ENCODE data around the gene CCT7. TPM values are rescaled to one million over a fixed set of nuclear protein-coding genes. Genes with fewer than 3 reads are reported as not detected.

CCT7 gene
- total RNA-seq, 1 donor from 2014 or later = 124 TPM

DNA sequence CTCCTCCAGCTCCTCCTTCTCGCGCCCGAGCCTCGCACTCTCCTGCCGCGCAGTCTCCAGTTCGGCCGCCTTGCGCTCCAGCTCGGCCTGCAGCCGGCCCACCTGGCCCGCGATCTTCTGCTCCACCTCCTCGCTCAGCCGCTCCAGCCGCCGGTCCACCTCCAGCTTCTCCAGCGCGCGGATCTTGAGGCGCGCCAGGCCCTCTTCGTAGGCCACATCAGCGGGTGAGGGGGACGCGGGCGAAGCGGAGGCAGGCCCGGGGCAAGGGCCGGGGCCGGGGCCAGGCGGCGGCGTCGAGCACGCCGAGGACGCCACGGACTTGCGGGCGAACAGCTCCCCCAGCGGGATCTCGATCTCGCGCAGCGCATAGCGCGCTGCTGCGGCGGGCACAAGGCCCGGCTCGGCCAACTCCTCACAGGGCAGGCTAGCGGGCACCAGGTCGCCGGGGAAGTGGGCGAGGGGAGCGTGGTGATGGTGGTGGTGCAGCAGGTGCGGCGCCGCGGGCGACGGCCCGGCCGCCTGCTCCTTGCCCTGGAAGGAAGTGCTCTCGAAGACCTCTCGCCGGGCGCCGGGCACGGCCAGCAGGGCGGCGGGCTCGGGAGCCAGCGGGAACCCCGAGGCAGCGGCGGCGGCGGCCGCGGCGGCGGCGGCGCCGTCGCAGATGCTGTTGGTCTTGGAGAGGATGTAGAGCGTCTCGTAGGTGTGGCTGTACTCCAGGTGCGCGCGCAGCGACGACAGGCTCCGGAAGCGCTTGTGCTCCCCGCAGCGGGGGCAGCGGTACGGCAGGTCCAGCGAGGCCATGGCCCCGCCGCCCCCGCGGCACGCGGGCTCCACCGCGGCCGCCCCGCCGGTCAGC, 35.0 kb downstream of the CCT7 start:
- DNase-seq = no peak

DNA sequence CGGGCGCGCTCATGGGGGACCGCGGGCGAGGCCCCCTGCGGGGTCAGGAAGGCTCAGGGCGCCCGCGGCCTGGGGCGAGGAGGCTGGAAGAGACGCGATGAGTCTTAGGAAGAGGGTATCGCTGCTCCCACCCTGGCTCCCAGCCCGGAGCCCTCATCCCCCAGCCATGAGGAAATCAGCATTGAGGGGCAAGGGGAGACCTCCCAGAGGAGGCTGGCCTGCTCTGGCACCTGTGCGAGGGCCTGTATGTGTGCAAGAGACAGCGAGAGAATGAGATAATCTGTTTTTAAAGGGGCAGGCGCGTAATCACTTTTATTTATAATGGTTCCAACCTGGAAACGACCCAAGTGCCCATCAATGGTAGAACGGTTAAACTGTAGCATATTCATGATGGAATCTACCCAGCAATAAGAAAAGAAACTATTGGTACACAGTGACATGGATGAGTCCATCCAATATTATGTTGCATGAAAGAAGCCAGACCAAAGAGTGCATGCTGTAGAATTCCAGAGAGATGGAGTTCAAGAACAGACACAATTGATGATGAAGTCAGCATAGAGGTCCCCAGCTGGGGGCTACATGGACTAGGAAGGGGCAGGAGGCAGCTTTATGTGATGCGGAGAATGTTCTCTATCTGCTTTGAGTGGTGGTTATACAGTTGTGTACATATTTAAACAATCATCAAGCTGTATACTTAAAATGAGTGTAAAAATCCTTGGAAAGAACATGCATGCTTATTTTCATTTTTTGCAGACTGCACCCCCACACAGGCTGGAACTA, 35.8 kb downstream of the CCT7 start:
- no peak for DNase-seq

DNA sequence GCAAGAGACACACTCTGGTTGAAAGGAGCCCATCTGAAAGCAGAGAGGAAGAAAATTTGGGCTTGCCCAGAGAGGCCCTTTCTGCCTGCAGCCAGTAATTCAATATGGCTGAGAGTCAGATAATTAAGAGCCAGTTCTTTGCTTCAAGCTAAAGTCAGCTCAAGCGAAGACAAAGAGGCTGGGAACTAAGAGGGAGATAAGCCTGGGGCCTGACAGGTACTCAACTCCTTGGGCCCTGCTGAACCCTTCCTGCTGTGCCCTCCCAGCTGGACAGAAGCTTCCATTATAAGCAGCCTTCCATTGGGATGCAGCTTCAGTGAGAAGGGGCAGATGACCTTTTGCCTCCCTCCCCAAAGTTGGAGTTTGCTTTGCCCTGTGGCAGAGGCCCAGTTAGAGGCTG, 38.2 kb downstream of the CCT7 start:
- no peak for DNase-seq

DNA sequence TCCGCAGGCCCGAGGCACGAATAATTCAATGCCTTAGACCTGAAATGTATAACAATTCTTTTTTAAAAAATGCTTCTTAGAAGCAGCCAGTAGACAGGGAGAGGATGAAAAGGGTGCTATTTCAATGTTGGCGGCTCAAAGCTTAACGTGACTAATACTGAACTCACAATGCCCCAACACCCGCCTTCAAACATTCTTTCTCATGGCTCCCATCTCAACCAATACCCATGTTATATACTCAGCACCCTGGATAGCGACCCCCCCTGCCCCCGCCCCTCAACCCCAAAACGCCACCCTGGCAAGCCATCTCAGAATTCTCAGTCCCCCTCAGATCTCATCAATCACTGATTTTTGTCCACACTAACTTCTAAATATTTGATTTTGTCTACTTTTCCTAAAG, 45.7 kb downstream of the CCT7 start:
- no peak for DNase-seq

DNA sequence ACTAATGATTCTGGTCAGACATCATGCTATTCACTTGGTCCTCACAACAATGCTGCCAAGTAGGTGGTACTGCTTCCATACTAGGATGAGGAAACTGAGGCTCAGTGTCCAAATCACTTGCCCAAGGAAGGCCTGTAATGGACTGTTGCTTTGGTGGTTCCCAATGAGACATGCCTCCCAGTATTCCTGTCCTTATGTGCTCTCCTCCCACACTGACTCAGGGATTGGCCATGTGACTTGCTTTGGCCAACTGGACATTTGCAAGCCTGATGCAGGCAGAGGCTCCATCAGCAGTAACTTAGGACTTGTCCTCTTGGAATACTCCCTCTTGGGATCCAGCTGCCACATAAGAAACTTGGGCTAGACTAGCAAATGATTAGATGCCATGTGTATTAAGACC, 47.1 kb downstream of the CCT7 start:
- DNase-seq = no peak

DNA sequence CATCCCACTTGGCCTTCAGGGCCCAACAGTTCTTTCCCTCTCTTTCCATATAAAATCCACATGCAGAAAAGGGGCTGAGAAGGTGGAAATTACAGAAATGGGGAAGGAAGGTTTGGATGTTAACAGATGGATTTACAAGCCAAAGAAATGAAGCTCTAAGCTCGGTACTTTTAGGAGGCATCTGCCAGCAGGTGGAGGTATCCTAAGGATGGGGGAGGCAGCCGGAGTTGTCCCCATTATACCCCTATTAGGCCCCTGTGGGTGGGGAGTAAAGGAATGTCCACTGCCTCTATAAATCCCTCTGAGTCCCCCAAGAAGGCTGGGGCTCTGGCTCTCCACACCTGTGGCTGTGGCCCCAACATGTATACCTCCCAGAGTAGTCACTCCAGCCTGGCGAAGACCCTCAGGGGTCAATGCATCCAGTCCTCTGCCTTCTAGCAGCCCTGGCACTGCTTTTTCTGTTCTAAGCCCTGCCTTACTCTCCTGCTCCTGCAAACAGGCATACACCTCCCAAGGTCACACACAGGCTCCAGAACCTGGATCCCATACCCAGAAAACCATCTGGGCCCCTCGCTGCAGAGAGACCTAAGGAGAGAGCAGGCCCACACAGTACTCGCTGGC, 48.9 kb downstream of the CCT7 start:
- DNase-seq = no peak

DNA sequence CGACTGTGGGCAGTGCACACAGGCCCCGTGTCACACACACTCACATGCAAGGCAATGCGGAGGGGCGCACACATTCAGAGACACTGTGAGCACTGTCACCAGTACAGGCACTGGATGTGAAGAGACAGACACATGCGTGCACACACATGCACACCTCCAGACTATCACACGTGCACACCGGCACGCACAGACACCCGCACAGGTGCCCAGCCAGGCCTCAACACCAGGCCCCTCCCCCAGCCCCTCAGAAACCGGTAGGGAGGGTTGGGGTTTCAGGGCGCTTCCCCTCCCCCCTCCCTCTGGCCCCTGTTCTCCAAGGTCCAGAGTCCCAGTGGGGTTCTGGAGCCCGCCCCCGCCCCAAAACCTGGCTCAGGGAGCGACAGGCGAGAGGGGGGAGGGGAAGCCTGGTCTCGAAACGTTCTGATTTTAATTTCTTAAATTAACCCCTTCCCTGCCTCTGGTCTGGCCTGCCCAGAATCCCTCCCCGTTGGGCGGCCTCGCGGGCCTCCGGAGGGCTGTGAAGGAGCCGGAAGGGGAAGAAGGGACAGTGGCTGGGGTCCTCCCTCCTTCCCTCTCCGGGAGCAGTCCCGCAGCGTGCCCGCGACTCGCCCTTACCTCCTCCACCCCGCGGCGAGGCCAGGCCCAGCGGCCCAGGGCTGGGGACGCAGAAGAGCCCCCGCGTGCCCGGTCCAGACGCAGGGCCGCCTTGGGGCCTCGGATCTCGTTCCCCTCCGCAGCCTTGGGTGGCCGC, 49.6 kb downstream of the CCT7 start:
- no peak for DNase-seq

DNA sequence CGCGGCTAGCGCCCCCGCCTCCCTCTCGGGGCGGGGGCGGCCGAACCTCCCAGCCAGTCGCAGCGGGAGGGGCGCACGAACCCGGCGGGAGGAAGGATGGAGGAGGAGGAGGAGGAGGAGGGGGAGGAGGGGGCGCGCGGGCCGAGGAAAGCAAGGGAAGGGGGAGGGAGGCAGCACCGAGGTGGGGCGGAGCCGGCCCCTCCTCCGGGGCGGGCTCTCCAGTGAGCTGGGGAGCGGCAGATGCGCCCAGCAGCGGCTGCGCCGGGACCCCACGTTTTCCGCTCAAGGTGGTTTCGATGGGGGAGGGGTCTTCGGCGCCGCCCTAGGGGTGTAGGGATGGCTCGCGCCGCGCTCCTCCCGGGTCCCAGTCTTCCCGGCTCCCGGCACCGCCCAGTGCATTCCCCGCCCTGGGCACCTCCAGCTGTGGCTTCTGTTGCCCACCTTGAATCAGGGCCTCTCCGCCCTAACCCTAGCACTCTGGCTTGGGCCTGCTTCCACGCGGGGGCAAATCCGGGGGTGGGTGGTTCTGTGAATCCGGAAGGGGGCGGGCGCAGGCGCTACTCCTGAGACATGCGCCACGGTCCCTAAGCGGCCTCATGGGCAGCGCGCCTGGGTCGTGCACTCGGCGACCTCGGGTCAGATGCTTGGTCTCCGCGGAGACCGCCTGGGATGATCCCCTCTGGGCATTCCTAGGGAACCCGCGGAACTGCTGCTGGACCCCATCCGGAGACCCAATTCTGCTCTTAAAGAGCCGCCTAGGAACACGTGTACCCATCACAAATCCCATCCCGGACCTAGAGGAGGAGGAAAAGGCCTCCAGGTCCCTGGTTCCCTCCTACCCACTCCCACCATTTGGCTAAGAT, 50.4 kb downstream of the CCT7 start, which contains the start of gene FBXO41:
FBXO41 (minus strand) TSS at position 183 of the 863 bp plus-strand sequence. CDS start 14,848 bp downstream, outside the sequence.
- no peak for DNase-seq

DNA sequence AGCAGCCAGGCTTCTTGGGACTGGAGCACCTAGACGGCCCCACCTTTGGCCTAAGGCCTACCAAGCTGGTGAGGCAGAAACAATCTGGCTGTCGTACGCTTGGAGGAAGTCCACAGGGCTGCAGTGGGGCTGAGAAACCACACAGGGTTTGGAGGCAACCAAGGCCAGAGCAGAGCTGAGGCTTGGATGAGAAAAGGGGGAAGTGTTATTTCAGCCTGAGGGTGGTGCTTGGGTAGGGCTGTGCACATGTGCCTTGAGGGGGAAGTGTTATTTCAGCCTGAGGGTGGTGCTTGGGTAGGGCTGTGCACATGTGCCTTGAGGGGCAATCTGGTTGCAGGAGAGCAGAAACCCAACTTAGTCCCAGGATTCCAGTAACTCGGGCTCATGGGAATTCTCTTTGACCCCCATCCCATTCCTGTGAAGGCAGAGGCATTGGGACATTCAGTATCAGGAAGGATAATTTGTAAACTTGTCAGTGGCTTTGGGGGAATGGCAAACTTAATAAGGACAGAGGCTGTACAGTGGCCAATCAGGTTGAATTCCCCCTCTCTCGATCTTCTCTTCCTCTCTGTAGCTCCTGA, 51.1 kb downstream of the CCT7 start:
- no peak for DNase-seq

DNA sequence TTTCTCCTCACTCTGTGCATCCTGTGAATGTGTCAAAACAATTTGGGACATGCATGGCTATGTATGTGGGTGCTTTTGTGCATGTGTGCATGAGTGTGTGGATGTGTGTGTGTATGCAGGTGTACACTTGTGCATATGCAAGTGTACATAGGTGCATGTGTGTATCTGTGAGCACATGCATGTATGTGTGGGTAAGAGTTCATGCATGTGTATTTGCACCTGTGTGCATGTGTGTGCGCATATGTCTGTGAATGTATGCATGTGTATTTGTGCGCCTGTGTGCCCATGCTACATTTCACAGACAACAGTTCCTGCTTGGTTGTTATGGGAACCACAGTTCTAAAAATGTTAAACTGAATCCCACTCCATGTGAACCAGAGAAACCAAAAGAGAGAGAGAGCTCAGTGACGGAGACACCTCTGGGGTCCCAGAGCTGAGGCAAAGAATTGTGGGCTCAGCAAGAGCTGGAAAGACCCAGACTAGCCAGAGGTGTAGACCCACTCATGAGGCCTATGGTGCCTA, 52.1 kb downstream of the CCT7 start:
- no peak for DNase-seq

DNA sequence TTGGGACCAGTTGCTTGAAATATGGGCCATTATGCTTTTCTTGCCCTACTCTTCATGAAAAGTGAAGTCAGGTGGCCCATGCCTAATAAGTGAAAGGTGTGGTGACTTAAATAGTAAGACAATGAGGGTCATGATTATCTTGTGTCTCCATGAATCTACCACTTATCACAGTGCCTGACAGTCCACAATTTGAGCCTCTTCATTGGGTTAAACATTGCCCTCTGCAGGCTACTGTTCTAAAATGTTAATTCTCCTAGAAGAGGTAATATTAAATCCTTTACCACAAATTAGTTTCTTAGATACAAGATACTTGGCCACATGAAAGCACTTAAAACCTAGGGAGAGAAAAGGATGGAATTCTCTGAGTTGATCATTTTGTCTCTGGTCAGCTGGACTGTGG, 55.2 kb downstream of the CCT7 start:
- DNase-seq = no peak

DNA sequence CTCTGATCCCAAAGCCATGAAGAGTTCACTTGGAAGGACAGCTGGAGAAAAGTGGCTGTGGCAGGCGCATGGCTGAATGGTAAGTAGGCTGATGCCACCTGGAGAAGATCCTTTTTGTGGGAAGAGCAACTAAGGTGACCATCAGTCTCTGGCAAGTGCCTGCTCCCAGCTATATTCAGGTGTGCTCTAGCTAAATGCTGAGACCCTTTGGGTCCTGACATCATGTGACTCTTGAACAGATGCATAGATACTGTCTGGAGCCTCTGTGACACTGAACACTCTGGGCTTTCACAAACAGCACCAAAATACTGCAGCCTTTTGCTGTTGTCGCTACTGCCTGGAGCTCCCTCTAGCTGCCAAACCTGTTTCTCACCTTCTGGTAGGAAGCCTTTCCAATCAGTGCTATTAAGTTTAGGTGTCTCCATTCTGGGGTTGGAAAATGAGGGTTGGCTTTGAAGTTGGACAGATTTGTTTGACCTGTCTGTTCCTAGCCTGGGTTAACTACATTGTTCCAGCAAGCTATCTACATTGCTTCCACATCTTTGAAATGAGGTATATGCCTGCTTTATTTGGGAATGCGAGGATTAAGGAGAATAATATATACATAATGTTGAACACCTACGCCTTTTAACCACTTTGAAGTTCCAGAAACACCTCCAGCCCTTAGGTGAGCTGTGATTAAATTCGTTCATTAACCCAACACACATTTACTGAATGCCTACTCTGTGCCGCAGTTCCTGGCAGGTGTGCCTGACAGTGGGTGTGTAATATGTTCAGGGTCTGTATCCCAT, 56.1 kb downstream of the CCT7 start:
- DNase-seq = no peak

DNA sequence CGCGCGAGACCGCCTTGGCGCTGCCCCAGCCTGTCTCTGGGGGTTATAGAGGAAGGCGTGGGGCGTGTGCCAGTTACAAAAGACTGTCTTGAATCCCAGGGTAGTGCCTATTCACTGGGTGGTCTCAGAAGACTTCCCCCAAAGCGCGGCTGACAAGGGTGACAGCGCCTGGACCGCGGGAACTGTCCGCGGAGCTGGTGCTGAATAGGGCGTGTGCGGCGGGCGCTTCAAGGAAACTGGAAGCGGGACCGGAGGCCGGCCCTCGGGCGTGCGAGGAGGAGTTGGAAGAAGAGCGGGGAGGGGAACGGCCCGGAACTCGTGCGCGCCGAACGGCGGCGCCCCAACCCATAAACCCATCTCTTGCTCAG, 57.0 kb downstream of the CCT7 start:
- peak; percentile 3 for DNase-seq

DNA sequence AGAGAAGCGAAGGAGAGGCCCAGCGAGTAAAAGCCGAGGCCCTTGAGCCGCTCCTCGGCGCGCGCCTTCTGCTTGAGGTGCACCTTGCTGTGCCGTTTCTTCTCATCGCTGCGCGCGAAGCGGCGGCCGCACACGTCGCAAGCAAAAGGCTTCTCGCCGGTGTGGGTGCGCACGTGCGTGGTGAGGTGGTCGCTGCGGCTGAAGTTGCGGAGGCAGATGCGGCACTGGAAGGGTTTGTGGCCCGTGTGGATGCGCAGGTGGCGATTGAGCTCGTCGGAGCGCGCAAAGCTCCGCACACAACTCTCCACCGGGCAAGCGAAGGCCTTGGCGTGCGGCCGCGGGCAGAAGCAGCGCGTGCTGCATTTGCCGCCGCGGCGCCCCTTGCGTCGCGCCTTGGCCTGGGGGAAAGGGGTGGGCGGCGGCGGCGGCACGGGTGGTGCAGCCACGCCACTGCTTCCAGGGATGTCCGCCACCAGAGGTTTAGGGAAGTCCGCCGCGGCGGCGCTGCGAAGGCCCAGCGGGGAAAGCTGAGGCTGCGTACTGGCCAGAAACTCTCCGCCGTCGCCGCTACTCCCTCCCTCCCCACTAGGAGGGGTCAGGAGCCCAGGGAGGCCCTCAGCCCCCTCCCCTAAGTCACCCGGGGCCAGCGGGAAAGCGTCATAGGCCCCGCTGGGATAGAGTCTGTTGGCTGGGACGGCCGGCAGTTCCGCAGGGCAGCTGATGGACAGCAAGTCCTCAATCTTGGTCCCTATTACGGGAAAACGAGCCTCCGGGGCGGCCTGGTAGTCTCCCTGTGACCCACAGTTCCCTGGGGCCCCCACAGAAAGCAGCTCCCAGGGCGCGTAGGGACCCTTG, 57.6 kb downstream of the CCT7 start:
- no peak for DNase-seq

DNA sequence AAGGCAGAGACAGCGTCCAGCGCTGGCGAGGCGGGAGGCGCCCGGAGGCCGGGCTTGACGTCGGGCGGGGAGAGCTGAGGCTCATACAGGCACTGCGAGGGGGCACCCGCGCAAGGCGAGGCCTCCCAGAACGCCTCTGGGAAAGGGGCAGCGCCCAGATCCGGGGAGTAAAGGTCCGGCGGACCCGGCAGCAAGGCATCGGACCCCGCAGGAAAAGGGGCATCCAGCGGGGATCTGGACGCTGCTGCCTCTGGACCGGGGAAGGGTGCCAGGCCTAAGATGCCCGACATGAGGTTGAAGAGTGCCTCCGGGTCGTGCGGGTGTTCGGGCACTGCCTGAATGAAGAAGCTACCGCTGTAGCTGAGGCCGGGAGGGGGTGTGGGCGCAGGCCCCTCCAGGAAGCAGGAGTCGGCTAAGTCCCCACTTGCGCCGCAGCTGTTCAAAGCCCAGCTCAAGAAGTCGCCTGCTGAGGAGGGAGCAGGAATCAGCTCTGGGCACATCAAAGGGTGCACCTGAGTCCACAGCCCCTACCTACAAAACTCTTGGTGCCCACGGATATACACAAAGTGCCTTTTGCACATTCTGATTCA, 58.3 kb downstream of the CCT7 start:
- DNase-seq = no peak

DNA sequence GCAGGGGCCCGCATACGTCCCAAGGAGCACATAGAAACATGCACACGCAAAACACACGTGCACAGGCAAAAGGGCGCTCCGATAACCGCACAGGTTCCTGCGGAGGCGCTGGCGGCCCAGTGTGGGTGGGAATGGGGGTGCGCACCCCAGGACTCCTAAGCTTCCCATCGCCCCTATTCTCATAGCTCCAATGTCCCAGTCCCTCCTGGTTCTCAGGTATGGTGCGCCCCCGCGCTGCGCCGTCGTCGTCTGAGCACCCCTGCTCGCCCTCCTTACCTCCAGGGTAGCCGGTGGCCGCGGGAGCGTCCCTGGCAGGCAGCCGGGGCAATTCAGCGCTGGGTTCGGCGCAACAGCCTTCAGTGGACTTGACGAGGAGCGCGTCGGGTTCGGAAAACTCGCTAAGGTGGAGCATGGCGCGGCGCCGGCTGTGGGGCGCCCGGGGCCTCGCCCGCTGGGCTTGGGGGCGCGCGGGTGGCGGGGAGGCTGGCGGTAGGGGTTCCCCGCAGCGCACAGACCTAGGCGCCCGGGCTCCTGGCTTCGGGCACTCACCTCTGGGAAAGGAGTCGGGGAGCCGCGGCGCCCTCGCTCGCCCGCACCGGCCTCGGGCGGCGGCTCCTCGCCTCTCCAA, 58.9 kb downstream of the CCT7 start:
- DNase-seq = no peak

DNA sequence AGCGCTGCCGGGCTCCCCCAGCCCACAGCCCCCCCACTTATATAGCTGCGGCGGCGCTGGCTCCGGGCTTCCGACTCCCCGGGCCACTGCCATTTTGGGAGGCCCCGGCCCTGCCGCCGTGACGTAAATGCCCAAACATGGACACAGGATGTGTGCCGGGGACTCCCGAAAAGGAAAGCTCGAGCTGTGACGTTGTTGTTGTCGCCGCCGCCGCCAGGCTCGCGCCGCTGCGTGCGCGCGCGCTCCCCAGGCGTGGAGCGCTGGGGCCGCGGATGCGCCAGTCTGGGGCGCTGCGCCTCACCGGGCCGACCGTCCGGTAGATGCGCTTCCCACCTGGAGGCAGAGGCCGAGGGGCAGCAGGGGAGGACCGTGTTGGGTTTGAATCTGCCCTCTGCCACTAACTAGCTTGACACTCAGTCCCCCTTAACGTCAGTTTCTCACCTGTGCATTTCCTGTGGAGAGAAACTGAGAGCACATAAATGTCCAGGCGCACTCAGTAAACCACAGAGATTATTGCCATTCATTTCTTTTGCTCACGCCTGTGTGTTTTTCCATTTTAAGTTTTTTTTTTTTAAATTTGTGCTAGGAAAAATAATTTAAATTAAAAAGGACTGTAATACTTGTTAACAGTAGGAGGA, 59.5 kb downstream of the CCT7 start, which contains the start of gene EGR4:
EGR4 (minus strand) TSS at position 15 of the 638 bp plus-strand sequence. CDS start 231 bp downstream, outside the sequence.
- DNase-seq = peak; percentile 31

Data from skin of body (tissue), 2 donors.